Measurements from ENCODE around the gene LRRTM1.

The LRRTM1 gene

GRCh38 chr2:80303909-80304837 lies at the start of gene LRRTM1:
LRRTM1 (minus strand) TSS chr2:80304752; CDS start chr2:80303819, 933 bp downstream.
- no peak for DNase-seq (ENCODE audit: low read depth in 2 of 2)

GRCh38 chr2:80351231-80351630 lies 46.7 kb upstream of the LRRTM1 start:
- DNase-seq (ENCODE audit: low read depth in 2 of 2): no peak

GRCh38 chr2:80348953-80349352 lies 44.4 kb upstream of the LRRTM1 start:
- DNase-seq (ENCODE audit: low read depth in 2 of 2): no peak

- no peak for DNase-seq (ENCODE audit: low read depth in 2 of 2)
Measured at GRCh38 chr2:80348078-80348477, 43.5 kb upstream of the LRRTM1 start.

GRCh38 chr2:80340022-80340421 lies 35.5 kb upstream of the LRRTM1 start:
- DNase-seq (ENCODE audit: low read depth in 2 of 2): no peak

GRCh38 chr2:80338794-80339193 lies 34.2 kb upstream of the LRRTM1 start:
- no peak for DNase-seq (ENCODE audit: low read depth in 2 of 2)

- no peak for DNase-seq (ENCODE audit: low read depth in 2 of 2)
Measured at GRCh38 chr2:80335411-80335810, 30.9 kb upstream of the LRRTM1 start.

GRCh38 chr2:80333886-80334285 lies 29.3 kb upstream of the LRRTM1 start:
- no peak for DNase-seq (ENCODE audit: low read depth in 2 of 2)

GRCh38 chr2:80330527-80331450 lies 26.2 kb upstream of the LRRTM1 start:
- DNase-seq (ENCODE audit: low read depth in 2 of 2): no peak

- no peak for DNase-seq (ENCODE audit: low read depth in 2 of 2)
Measured at GRCh38 chr2:80329491-80329890, 24.9 kb upstream of the LRRTM1 start.

- no peak for DNase-seq (ENCODE audit: low read depth in 2 of 2)
Measured at GRCh38 chr2:80328159-80328571, 23.6 kb upstream of the LRRTM1 start.

- no peak for DNase-seq (ENCODE audit: low read depth in 2 of 2)
Measured at GRCh38 chr2:80326861-80327260, 22.3 kb upstream of the LRRTM1 start.

- DNase-seq (ENCODE audit: low read depth in 2 of 2): no peak
Measured at GRCh38 chr2:80326214-80326613, 21.7 kb upstream of the LRRTM1 start.

- DNase-seq (ENCODE audit: low read depth in 2 of 2): no peak
Measured at GRCh38 chr2:80324525-80324924, 20.0 kb upstream of the LRRTM1 start.

GRCh38 chr2:80323610-80324009 lies 19.1 kb upstream of the LRRTM1 start:
- no peak for DNase-seq (ENCODE audit: low read depth in 2 of 2)

GRCh38 chr2:80322958-80323357 lies 18.4 kb upstream of the LRRTM1 start:
- DNase-seq (ENCODE audit: low read depth in 2 of 2): no peak

- no peak for DNase-seq (ENCODE audit: low read depth in 2 of 2)
Measured at GRCh38 chr2:80322311-80322920, 17.9 kb upstream of the LRRTM1 start.

- DNase-seq (ENCODE audit: low read depth in 2 of 2): no peak
Measured at GRCh38 chr2:80312282-80312839, 7.8 kb upstream of the LRRTM1 start.

GRCh38 chr2:80311304-80311703 lies 6.8 kb upstream of the LRRTM1 start:
- no peak for DNase-seq (ENCODE audit: low read depth in 2 of 2)

- DNase-seq (ENCODE audit: low read depth in 2 of 2): no peak
Measured at GRCh38 chr2:80303006-80303908, 1.3 kb downstream of the LRRTM1 start.
